H1 (cell line): ENCODE measurements around the gene ARSA. TPM values are rescaled to one million over a fixed set of nuclear protein-coding genes. Genes with fewer than 3 reads are reported as not detected.

Source experiments
- CTCF ChIA-PET: fragments of 300-600 bp; sonication (Branson Sonifier 250); formaldehyde crosslinking; loops from one replicate; lab custom pipeline; 2021; ENCODE audit not compliant: partially characterized antibody; lab: Charles Lee
- POLR2A ChIA-PET: fragments of 300-600 bp; sonication (Branson Sonifier 250); formaldehyde crosslinking; loops from one replicate; lab custom pipeline; 2021; ENCODE audit warnings: inconsistent platforms; ENCODE audit not compliant: partially characterized antibody; lab: Charles Lee
- DNase-seq, 2 experiments: peaks; one replicate each; pipeline versions ENCODE4 v3.0.0 to v3.0.0-alpha.2; 2010 to 2022; ENCODE audit warnings: low spot score in 2 of 2, low read depth in 1 of 2, mixed read lengths in 1 of 2
- FAIRE-seq: peaks from 2 replicates; lab custom pipeline; 2011; peaks lifted over from hg19 to GRCh38; lab: Jason Lieb, UNC
- H2AFZ ChIP-seq: 2 replicates; pipeline ENCODE4 v1.8.1; 2012; ENCODE audit warnings: low read length, inconsistent platforms
- H2AK5ac ChIP-seq: 2 replicates; pipeline ENCODE4 v1.6.1; 2013; ENCODE audit warnings: low read depth, low read length
- H2BK120ac ChIP-seq: replicated peaks from 2 replicates; pipeline ENCODE3; 2013; ENCODE audit warnings: low read depth, low read length, inconsistent platforms
- H2BK12ac ChIP-seq: 2 replicates; pipeline ENCODE4 v1.6.1; 2013; ENCODE audit warnings: low read depth, low read length
- H2BK15ac ChIP-seq: 2 replicates; pipeline ENCODE4 v1.6.1; 2013; ENCODE audit warnings: low read length
- H2BK20ac ChIP-seq: 2 replicates; pipeline ENCODE4 v1.6.1; 2013; ENCODE audit warnings: low read length
- H2BK5ac ChIP-seq: 2 replicates; pipeline ENCODE4 v1.6.1; 2013; ENCODE audit warnings: low read depth, low read length
- H3K14ac ChIP-seq: 2 replicates; pipeline ENCODE4 v1.6.1; 2013; ENCODE audit warnings: inconsistent platforms; ENCODE audit not compliant: insufficient read length
- H3K18ac ChIP-seq: 2 replicates; pipeline ENCODE4 v1.6.1; 2013; ENCODE audit warnings: low read length; ENCODE audit errors: extremely low read depth
- H3K23ac ChIP-seq: 2 replicates; pipeline ENCODE4 v1.6.1; 2013; ENCODE audit warnings: inconsistent platforms; ENCODE audit not compliant: insufficient read length
- H3K23me2 ChIP-seq: 2 replicates; pipeline ENCODE4 v1.6.1; 2013; ENCODE audit warnings: low read depth, low read length
- H3K27ac ChIP-seq: 2 replicates; pipeline ENCODE4 v1.6.1; 2011; ENCODE audit warnings: low read depth, low read length, inconsistent platforms
- H3K27me3 ChIP-seq, 4 experiments: replicated peaks in 1 of 4; 1 replicate in 1 of 4; 2 replicates in 3 of 4; pipeline versions ENCODE4 v1.6.1 to v1.8.1; 2011 to 2013; ENCODE audit warnings: low read length in 3 of 4, mild to moderate bottlenecking in 3 of 4, inconsistent platforms in 2 of 4, mixed read lengths in 2 of 4, moderate library complexity in 1 of 4; ENCODE audit not compliant: control insufficient read depth in 3 of 4, insufficient read depth in 3 of 4; ENCODE audit errors: extremely low read depth in 1 of 4
- H3K36me3 ChIP-seq, 4 experiments: 2 replicates each; pipeline versions ENCODE4 v1.6.1 to v1.8.1; 2011 to 2013; ENCODE audit warnings: mild to moderate bottlenecking in 4 of 4, low read length in 3 of 4, moderate library complexity in 2 of 4, control low read depth in 1 of 4, inconsistent platforms in 1 of 4; ENCODE audit not compliant: insufficient read depth in 4 of 4, control insufficient read depth in 2 of 4
- H3K4ac ChIP-seq: replicated peaks from 2 replicates; pipeline ENCODE3; 2013; ENCODE audit warnings: low read length, low read depth, mixed read lengths, inconsistent platforms; ENCODE audit not compliant: insufficient read length
- H3K4me1 ChIP-seq, 4 experiments: replicated peaks in 1 of 4; 1 replicate in 1 of 4; 2 replicates in 3 of 4; pipeline versions ENCODE4 v1.6.1 to v1.8.1; 2011 to 2013; ENCODE audit warnings: low read length in 3 of 4, inconsistent platforms in 2 of 4, mixed read lengths in 1 of 4; ENCODE audit not compliant: insufficient read depth in 4 of 4, control insufficient read depth in 3 of 4
- H3K4me2 ChIP-seq, 2 experiments: 2 replicates each; pipeline versions ENCODE4 v1.6.1 to v1.8.1; 2011 to 2013; ENCODE audit warnings: low read depth in 2 of 2, low read length in 2 of 2, control low read depth in 1 of 2, inconsistent platforms in 1 of 2, mild to moderate bottlenecking in 1 of 2; ENCODE audit not compliant: insufficient read depth in 1 of 2
- H3K4me3 ChIP-seq, 4 experiments: fragments of 200-600, 300-600 bp in 1 of 4; sonication (generic), shearing (Covaris generic), sonication (Bioruptor Twin) in 1 of 4; 2 replicates each; pipeline versions ENCODE4 v1.5.1 to v1.8.1; 2011 to 2016; ENCODE audit warnings: low read length in 4 of 4, low read depth in 3 of 4, control low read depth in 2 of 4, inconsistent platforms in 2 of 4, mild to moderate bottlenecking in 2 of 4, mixed read lengths in 1 of 4, moderate library complexity in 1 of 4; ENCODE audit not compliant: insufficient read depth in 2 of 4; ENCODE audit errors: extremely low read depth in 1 of 4
- H3K56ac ChIP-seq: replicated peaks from 2 replicates; pipeline ENCODE3; 2013; ENCODE audit warnings: low read depth, mild to moderate bottlenecking, mixed read lengths, low read length, inconsistent platforms; ENCODE audit not compliant: insufficient read length
- H3K79me1 ChIP-seq: 2 replicates; pipeline ENCODE4 v1.6.1; 2013; ENCODE audit warnings: low read depth, low read length, control low read depth
- H3K79me2 ChIP-seq, 2 experiments: 2 replicates each; pipeline versions ENCODE4 v1.6.1 to v1.8.1; 2012 to 2013; ENCODE audit warnings: low read length in 2 of 2, mild to moderate bottlenecking in 2 of 2, inconsistent platforms in 1 of 2; ENCODE audit not compliant: insufficient read depth in 2 of 2, control insufficient read depth in 1 of 2
- H3K9ac ChIP-seq, 4 experiments: replicated peaks in 1 of 4; 1 replicate in 1 of 4; 2 replicates in 3 of 4; pipeline versions ENCODE4 v1.6.1 to v1.8.1; 2011 to 2013; ENCODE audit warnings: low read depth in 3 of 4, low read length in 3 of 4, control low read depth in 2 of 4, mild to moderate bottlenecking in 2 of 4, moderate library complexity in 2 of 4, inconsistent platforms in 1 of 4; ENCODE audit errors: extremely low read depth in 1 of 4
- H3K9me3 ChIP-seq, 2 experiments: 2 replicates each; pipeline versions ENCODE4 v1.6.1 to v1.8.1; 2012 to 2013; ENCODE audit warnings: mild to moderate bottlenecking in 2 of 2, moderate library complexity in 2 of 2, control low read depth in 1 of 2, inconsistent platforms in 1 of 2, low read depth in 1 of 2, low read length in 1 of 2, mixed read lengths in 1 of 2; ENCODE audit not compliant: insufficient read depth in 2 of 2
- H4K20me1 ChIP-seq, 2 experiments: replicated peaks in 1 of 2; 2 replicates each; pipeline versions ENCODE3 to v1.8.1; 2011 to 2013; ENCODE audit warnings: inconsistent platforms in 2 of 2, low read length in 2 of 2, mild to moderate bottlenecking in 1 of 2; ENCODE audit not compliant: insufficient read depth in 2 of 2, control insufficient read depth in 1 of 2
- H4K5ac ChIP-seq: 2 replicates; pipeline ENCODE4 v1.6.1; 2013; ENCODE audit warnings: low read length, low read depth, mixed read lengths, inconsistent platforms; ENCODE audit not compliant: insufficient read length
- H4K8ac ChIP-seq: 2 replicates; pipeline ENCODE4 v1.8.0; 2013; ENCODE audit warnings: mild to moderate bottlenecking, moderate library complexity, low read length, inconsistent platforms; ENCODE audit not compliant: insufficient read depth; ENCODE audit errors: extremely low read depth
- H4K91ac ChIP-seq: replicated peaks from 2 replicates; pipeline ENCODE3; 2013; ENCODE audit warnings: low read length, mixed read lengths, inconsistent platforms; ENCODE audit not compliant: insufficient read length
- POLR2A ChIP-seq, 2 experiments: IDR thresholded peaks; 1 replicate in 1 of 2; 2 replicates in 1 of 2; pipeline ENCODE4 v1.6.1; 2011; ENCODE audit warnings: low read depth in 2 of 2, low read length in 2 of 2, mild to moderate bottlenecking in 2 of 2; ENCODE audit errors: control extremely low read depth in 1 of 2
- SP1 ChIP-seq: IDR thresholded peaks from 2 replicates; pipeline ENCODE4 v1.6.1; 2011; ENCODE audit warnings: low read depth, low read length
- TCF12 ChIP-seq: IDR thresholded peaks from 2 replicates; pipeline ENCODE4 v1.6.1; 2011; ENCODE audit warnings: low read depth, mild to moderate bottlenecking, low read length
- WGBS, 2 experiments: shearing (Covaris generic) in 1 of 2; methylation state at CpG; one replicate each; pipeline versions ENCODE4 v1.1.6 to v1.1.7; 2013 to 2015; ENCODE audit warnings: low lambda C conversion rate in 2 of 2, mixed read lengths in 2 of 2, inconsistent platforms in 1 of 2, low coverage in 1 of 2, missing lambda C conversion rate in 1 of 2; ENCODE audit not compliant: insufficient replicate concordance in 2 of 2, insufficient coverage in 1 of 2, insufficient read length in 1 of 2; ENCODE audit errors: extremely low coverage in 1 of 2, missing lambda C conversion rate in 1 of 2; 5-methylcytosine and 5-hydroxymethylcytosine counted together
- polyA plus RNA-seq, 7 experiments: library from polyadenylated mRNA; depleted of rRNA in 3 of 7; stranded (reverse) in 5 of 7; unstranded in 2 of 7; fragments of >200 nt in 5 of 7; fragments of 200-250 nt in 2 of 7; gene quantifications; 1 replicate in 5 of 7; 2 replicates in 1 of 7; 4 replicates in 1 of 7; pipeline versions ENCODE4 v1.2.1 to v1.2.3, GENCODE V29; 2011 to 2013; ENCODE audit warnings: missing spikeins in 2 of 7, mixed read lengths in 2 of 7
- total RNA-seq: library from RNA; stranded (reverse); fragmentation: NEBNext Ultra II Directional; extraction: Animal tissue kit (Norgen Biotek cat#: 25700); gene quantifications from 2 replicates; pipeline ENCODE4 v1.2.1, GENCODE V29; 2021
- TF ChIP-seq, protein P1 (sequence below): IDR thresholded peaks from 2 replicates; pipeline ENCODE4 v1.6.1; 2012; ENCODE audit warnings: inconsistent platforms

Gene ARSA
- total and polyA plus RNA-seq, 2 of the 8 experiments (the other 6 are each of a cell fraction or from before 2014, with no cell fraction given) = 9.8 to 10.1 TPM

DNA sequence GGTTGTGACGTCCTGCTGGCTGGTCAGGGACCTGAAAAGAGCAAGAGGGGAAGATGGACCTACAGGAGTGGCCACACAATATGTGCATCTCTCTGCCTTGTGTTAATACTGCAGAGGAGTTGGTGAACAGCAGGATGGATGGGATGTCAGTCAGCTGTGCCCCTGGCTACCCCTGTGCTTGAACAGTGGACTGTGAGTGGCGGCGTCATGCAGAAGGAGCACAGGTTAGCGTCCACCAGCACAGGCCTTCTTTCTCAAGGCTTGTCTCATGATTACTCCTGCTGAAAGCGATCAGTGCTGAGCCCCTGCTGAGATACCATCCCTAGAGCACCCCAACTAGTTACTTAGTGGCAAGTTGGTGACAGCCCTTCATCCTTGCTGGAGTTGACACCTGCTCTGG is 41.5 kb downstream of the ARSA start:
- Histone ChIP-seq H4K20me1 (no peaks in the 10 kb centered on the region), H3K36me3 (no peaks in the 10 kb centered on the region), H2BK20ac (no peak overlapping the region), H3K9me3 (no peaks in the 10 kb centered on the region), H4K8ac (no peak overlapping the region), H3K4me2 (no peak overlapping the region), H2BK15ac (no peak overlapping the region), H3K4me1 (peaks cover 4 to 15% (median 7%) of the 10 kb centered on the region in 4 experiments)
- 60% methylated on average over 5 of the region's 5 CpGs; no CpG with 5 or more reads in 1 of the 2 experiments for WGBS, 2 experiments
- no peak for FAIRE-seq
- TF ChIP-seq POLR2A (IDR thresholded peaks at IDR 0.05; ENCODE audit: control extremely low read depth in 1 of 2, low read depth in 2 of 2, low read length in 2 of 2) (no peak), TCF12 (no peak), SP1 (no peak)
- TF ChIP-seq, protein P1, sequence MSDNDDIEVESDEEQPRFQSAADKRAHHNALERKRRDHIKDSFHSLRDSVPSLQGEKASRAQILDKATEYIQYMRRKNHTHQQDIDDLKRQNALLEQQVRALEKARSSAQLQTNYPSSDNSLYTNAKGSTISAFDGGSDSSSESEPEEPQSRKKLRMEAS = no peak
- TF ChIP-seq, all 59 proteins: peak for 0
- Histone ChIP-seq H3K27me3 (0 out of 7 replicates have a peak, but pooled peaks cover 0 to 1% (median 0%) of the 10 kb centered on the region in 4 experiments), H3K9ac (no peak overlapping the region), H2AK5ac (no peak overlapping the region; the same call in 1 of the 2 replicates), H3K56ac (no peak overlapping the region), H3K23ac (no peak overlapping the region), H3K27ac (no peak overlapping the region), H3K79me2 (peaks cover 0 to 1% of the 10 kb centered on the region in 2 experiments; a peak in 1 of 4 replicates), H3K23me2 (peaks cover 10% of the 10 kb centered on the region; the same call in 1 of the 2 replicates), H3K18ac (no peak overlapping the region), H3K79me1 (0 out of 2 replicates have a peak, but pooled peaks cover 3% of the 10 kb centered on the region), H3K14ac (no peak overlapping the region), H4K5ac (no peak overlapping the region), H3K4ac (no peak overlapping the region), H2BK120ac (no peak overlapping the region), H2BK12ac (no peak overlapping the region), H4K91ac (no peak overlapping the region), H2BK5ac (no peak overlapping the region), H2AFZ (no peak overlapping the region), H3K4me3 (no peak overlapping the region)
- ChIA-PET POLR2A (interaction anchor here (0.8 to 1.5 kb wide), 2 partner anchors 8 to 9 kb away, joined by 3 read pairs; partner anchors contain the start of gene CPT1B), CTCF (interaction anchor here (0.8 to 4.0 kb wide), 10 partner anchors 9 to 114 kb away, joined by 3 to 19 read pairs (median 4); partner anchors contain the start of gene SYCE3)
- no peak for DNase-seq
